NCI-H146 treated with DMSO at 0.1 percent for 48 hours (cell line): ENCODE data around the gene RBSN.

Experiments
- DNase-seq: peaks from one replicate; lab custom pipeline; 2025; ENCODE audit not compliant: unreplicated experiment; lab: John Stamatoyannopoulos, UW

RBSN gene

GRCh38 chr3:15102256-15102655 is 3.3 kb upstream of the RBSN start:
- DNase-seq, result no peak

GRCh38 chr3:15099364-15100098 is 583 bp upstream of the RBSN start:
- no peak for DNase-seq

- DNase-seq, result no peak
Measured at GRCh38 chr3:15097891-15098290, 1.1 kb downstream of the RBSN start.

- no peak for DNase-seq
Measured at GRCh38 chr3:15096046-15096445, 2.9 kb downstream of the RBSN start.

GRCh38 chr3:15094187-15094875 is 4.6 kb downstream of the RBSN start:
- no peak for DNase-seq

GRCh38 chr3:15092686-15093085 is 6.3 kb downstream of the RBSN start:
- DNase-seq, result no peak

- DNase-seq, result no peak
Measured at GRCh38 chr3:15091575-15091974, 7.4 kb downstream of the RBSN start.

- DNase-seq, result no peak
Measured at GRCh38 chr3:15089201-15089600, 9.7 kb downstream of the RBSN start.

- no peak for DNase-seq
Measured at GRCh38 chr3:15086699-15087098, 12.2 kb downstream of the RBSN start.

GRCh38 chr3:15086263-15086662 is 12.7 kb downstream of the RBSN start:
- no peak for DNase-seq

- DNase-seq, result no peak
Measured at GRCh38 chr3:15083252-15083651, 15.7 kb downstream of the RBSN start.

- DNase-seq, result no peak
Measured at GRCh38 chr3:15081960-15082664, 16.8 kb downstream of the RBSN start.

GRCh38 chr3:15079091-15079490 is 19.9 kb downstream of the RBSN start:
- DNase-seq, result no peak

- no peak for DNase-seq
Measured at GRCh38 chr3:15074500-15074899, 24.4 kb downstream of the RBSN start.

GRCh38 chr3:15071699-15072098 is 27.2 kb downstream of the RBSN start:
- DNase-seq, result no peak

GRCh38 chr3:15069441-15069840 is 29.5 kb downstream of the RBSN start:
- DNase-seq, result no peak

GRCh38 chr3:15066467-15066866 is 32.5 kb downstream of the RBSN start:
- no peak for DNase-seq

GRCh38 chr3:15065550-15066007 is 33.4 kb downstream of the RBSN start:
- no peak for DNase-seq

GRCh38 chr3:15064835-15065549 is 34.0 kb downstream of the RBSN start, which contains the start of gene MRPS25:
TSS of gene MRPS25 (minus strand) at chr3:15065315. CDS start at chr3:15065194, 121 bp downstream.
- peak; percentile 42 for DNase-seq

GRCh38 chr3:15064299-15064834 is 34.6 kb downstream of the RBSN start:
- no peak for DNase-seq
